NCI-H2171 (cell line): ENCODE data around the gene METTL23.
"Not testable (repeated sequence)": the region's sequence is repeated elsewhere in the genome, so short reads cannot be mapped to it uniquely, and the experiment has no call there.

Experiments
- DNase-seq: peaks from one replicate; lab custom pipeline; 2025; lab: John Stamatoyannopoulos, UW

The METTL23 gene

DNA sequence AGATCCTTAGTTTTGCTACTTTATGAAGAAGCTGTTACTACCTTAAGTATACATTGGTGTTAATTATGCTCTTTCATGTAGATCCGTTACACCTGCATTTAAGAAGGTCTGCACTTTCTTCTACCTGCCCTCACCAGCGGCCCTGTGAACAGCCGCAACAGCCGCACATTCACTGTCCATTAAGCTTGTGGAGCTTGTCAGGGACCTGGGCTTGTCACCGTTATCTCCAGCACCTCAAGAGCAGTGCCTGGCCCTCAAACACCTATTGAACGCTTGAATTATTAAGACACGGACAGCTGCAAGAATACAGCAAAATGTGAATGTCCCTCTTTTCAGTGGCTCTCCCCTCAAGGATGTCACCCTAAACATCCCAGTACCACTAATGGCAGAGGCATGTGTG lies 12.9 kb upstream of the METTL23 start:
- no peak for DNase-seq

DNA sequence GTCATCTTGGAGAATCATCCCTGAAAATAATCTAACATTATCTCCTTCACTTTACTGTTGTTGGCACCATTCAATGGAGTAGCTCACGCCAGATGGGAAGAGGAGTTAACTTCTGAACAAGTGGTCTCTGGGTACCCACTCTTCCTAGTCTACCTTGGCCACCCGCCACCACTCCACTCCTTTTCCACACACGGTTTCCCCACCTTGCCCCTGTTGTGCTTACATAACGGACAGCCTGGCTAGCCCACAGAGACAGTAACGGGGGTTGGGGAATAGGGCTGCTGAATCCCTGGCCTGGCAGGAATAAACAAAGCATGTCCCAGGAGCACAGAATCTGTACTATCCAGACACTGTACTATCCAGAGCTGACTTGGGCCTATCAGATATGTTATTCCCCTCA lies 12.3 kb upstream of the METTL23 start:
- DNase-seq = no peak

DNA sequence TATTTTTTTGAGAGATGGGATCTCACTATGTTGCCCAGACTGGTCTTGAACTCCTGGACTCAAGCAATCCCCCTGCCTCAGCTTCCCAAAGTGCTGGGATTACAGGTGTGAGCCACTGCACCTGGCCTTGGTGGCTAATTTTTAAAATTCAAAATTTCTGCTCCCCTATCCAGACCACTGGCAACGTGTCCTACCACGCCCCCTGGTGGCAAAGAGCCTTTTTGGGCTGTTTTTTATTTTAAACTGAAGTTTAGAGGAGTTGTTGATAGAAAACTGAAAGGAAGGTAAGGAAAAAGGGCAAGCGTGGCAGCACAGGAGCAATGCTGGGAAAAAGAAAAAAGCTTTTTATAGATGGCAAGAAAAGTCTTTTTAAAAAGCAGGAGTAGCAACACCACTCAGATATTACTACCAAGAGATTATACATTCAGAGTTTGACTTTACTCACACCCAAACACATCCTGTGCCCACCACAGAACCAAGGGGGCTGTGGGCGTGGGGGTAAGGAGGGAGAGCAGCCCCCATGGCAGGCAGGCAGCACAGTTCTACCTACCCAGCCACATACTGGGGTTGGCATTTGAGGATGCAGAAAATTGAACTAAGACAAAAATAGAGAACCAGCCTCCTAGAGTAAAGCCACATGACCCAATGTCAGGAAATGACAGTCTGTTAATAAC lies 11.7 kb upstream of the METTL23 start:
- peak; percentile 28 for DNase-seq

DNA sequence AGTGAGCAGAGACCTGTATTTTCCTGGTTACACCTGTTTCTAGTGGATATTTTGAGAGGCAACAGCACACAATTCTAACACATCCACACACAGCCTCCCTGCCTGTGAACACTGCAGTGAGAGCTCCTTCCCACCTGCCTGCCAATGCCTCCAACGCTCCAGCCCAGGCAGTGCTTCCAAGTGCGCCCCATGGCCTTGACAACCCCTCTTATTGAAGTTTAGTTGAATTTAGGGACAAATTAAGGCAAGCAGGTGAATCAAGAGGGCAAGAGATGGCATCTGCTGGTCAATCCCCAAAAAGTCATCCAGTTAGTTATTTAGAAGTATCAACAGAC lies 11.2 kb upstream of the METTL23 start:
- DNase-seq = no peak

DNA sequence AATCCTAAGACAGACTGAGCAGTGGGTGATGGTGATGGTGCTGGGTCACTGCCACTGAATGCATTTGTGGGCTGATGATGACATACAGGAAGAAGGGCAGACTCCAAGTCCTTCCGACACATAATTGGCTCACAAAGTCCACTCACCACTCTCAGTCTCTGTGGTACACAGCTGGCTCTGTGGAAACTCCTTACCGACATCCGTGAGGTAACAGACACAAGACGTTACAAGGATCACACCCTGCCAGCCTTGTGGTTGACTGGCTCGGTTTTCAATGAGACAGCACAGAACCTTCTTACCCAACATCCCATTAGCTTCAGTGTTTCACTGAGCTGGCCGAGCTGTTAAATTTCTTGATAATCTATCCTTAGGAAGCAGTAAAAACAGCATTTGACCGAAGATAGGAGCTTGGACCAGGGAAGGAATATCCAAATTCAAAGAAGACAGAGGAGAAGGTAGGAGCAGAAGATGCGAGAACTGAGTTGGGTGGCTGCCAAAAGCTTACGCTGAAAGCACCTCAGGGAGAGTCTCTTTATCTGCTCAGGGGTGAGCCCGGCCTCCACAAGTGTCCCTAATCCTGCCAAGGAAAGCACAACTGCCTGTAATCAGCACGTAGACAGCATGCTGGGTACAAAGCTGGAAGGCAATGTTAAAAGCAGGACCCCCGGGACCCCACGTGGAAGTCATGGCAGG lies 10.3 kb upstream of the METTL23 start:
- no peak for DNase-seq

DNA sequence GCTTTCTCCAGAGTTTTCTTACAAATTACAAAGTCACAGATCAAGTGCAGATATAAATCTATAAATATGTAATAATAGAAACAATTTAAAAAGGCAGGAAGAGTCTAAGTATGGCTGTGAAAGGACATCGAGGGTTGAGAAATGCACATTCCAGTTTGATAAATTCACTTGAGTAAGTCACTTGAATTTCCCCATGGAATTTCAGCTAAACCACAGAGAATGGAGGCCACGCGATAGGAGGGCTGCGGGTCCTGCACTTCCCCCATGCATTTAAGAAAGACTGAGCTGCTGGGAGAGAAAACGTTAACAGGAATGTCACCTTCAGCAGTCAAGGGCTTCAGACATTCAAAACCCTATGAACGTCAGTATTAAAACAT lies 9.8 kb upstream of the METTL23 start:
- no peak for DNase-seq

DNA sequence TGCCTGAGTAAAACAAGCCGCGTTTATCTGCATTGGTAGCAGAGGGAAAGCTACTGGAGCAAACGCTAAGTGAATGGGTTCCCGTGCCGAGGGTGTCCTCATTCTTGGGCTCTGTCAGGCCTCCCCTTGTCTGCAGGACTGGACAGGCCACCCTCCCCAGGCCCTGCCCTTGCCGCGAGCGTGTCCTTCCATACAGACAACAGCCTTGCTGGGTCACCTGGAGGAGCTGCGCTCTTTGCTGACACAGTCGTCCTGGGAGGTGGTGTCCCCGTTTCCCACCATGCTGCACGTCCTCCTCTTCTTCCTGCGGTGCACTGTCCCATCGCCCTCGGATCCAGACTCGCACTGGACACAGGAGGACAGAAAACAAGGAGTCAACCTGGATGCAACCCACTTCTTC lies 8.1 kb upstream of the METTL23 start:
- no peak for DNase-seq

DNA sequence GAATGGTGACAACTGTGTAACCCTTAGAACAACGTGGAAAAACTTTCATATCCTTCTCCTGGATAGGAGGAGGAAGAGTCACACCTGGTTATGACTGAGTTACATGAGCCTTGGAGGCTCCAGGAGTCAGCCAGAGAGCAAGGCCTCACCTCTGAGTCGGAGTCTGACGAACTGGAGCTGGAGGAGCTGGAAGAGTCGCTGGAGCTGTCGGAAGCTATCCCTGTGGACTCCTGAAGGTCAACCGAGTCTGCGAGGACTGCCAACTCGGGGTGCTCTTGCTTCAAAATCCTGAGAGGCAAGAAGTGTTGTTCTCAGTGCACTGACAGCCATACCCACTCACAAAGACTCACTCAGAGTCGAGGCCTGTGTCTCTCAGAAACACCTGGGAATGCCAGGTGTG lies 6.4 kb upstream of the METTL23 start:
- no peak for DNase-seq

DNA sequence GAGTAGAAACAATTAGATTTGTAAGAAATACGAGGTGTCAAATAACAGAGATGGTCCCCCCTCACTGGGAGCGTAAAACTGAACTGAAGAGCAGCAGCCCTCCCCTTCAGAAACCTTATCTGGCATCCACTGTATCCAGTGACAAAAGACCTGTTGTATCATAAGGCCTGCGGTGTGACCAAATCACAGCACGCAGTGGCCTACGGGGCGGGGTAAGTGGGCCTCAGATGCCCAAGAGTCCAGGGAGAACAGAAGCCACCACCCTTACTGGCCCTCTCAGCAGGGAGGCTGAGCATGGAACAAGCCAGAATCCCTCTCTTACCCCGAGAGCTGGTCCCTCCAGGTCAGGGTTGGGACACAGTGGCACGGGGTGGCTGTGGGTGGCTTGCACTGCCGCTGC lies 5.7 kb upstream of the METTL23 start:
- no peak for DNase-seq

DNA sequence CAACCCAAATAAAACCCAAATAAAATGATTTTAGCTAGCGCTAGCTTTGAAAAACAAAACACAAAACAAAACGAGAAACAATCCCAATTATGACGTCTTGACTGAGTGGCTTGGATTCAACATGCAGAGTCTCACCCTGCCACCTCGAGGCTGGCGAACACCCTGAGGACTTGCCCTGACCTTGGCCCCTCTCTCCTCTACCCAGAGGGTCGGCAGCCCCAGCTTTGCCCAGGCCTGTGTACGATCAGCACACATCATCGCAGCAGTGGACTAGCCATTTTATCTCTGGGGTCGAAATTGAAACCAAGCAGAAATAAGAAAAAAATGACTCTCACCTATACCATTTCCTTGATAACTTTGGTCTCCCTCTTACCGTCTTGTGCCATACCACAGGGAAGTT lies 5.2 kb upstream of the METTL23 start:
- DNase-seq = no peak

DNA sequence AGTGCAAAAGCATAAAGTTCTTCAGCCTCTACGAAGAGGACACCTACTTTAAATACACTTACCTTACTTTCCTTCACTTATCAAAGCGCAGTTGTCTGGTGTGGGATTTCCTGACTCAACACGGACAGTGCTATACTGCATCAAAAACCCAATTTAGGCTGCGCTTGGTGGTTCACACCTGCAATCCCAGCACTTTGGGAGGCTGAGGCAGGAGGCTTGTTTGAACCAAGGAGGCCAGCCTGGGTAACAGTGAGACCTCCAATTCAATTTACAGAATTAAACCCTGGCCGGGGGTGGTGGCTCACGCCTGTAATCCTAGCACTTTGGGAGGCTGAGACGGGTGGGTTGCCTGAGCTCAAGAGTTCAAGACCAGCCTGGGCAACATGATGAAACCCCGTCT lies 4.4 kb upstream of the METTL23 start:
- no peak for DNase-seq

DNA sequence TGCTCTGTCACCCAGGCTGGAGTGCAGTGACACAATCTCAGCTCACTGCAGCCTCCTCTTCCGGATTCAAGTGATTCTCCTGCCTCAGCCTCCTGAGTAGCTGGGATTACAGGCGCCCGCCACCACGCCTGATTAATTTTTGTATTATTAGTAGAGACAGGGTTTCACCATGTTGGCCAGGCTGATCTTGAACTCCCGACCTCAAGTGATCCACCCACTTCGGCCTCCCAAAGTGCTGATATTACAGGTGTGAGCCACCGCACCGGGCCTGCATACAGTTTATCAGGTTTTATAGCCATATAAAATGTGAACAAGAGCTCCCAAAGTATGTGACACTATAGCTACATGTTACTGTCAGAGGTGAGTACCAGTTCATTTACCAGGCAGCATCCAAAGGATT lies 3.7 kb upstream of the METTL23 start:
- DNase-seq = not testable (repeated sequence)

DNA sequence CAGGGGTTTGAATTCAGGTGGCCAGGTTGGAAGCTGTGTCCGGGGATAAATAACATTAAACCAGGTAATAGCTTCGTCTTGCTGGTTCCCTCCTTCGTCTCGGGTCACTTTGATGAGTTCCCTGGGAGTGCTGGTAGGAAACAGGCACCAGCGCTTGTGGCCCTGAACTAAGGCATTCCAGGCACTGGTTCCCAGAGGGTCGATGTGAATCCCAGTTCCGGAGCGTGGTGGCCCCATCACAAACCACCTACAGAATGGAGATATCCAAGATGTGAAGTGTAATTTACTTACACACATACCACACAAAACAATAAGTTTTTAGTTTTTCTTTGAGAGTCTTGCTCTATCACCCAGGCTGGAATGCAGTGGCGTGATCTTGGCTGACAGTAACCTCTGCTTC lies 2.8 kb upstream of the METTL23 start:
- DNase-seq = no peak

DNA sequence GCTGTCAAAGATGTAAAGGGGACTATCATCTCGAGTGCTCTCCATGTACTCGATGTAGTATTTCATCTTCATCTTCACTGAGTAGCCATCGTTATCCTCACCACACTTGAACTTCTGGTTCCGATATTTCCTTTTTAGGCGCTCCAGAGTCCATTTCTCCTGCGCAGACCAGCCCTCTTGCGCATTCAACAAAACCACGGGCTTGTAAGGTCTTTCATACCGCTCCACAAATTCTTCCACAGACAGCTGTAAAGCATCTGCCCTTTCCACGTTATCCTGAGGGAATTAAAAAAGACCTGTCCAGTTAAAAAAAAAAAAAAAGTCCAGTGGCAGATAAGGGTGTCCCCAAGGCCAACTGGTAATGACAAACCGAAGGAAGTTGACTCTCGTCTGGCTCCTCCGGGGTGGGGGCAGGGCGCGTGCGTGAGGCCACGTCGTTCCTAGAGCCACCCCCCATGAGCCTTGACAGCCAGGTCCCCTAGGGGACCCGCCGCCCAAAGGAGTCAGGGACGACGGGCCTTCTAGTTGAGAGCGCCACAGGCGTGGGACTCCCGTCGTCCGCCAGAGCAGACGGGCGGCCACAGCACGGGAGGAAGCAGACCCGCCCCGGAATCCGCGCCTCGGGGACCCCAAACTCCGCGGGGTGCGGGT lies 934 bp upstream of the METTL23 start:
- DNase-seq = no peak

DNA sequence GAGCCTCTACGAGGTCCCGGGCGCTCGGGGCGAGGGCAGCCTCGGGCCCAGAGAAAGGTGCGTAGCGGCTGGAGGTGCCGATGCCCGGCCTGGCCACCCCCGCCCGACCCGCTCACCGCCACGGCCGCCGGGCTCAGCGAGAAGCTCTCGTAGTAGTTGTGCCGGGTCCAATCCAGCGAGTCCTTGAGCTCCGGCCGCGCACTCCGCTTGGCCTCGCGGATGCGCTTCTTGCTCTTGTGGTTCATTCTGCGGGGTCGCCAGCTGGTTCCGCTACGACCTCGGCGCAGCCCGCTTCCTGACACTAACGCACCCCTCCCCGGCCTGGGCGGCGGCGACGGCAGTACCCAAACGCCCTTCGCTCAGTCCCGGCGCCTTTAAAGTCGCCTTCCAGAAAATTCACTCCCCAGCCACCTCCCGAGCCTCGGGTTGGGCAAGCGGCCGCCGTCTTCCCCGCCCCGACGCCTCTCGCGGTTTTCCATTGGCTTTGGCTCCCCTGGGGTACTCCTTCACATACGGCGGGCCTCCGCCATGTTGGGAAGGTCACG lies 336 bp upstream of the METTL23 start, which contains the start of gene JMJD6:
JMJD6 (minus strand) TSS at position 376 of the 545 bp plus-strand sequence; CDS start at position 245, 131 bp downstream.
- peak; percentile 96 for DNase-seq

DNA sequence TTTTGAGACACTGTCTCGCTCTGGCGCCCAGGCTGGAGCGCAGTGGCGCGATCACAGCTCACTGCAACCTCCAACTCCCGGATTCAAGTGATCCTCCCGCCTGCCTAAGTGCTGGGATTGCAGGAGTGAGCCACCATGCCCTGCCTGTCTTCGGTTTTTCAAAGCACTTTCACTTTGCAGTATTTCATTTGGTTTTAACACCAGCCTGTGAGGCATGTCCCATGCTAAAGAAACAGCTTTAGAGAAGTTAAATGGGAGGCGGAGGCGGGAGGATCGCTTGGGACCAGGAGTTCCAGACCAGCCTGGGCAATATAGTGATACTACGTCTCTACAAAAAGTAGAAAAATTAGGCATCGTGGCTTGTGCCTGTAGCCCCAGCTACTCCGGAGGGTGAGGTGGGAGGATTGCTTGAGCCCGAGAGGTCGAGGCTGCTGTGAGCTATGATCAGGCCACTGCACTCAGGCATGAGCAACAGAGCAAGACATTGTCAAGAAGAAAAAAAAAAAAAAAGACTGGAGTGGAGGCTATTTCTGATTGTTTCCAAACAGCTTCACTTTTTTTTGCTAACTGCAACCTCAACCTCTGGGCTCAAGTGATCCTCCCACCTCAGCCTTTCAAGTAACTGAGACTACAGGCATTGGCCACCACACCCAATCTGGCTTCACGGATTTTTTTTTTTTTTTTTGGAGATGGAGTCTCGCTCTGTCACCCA lies 1.3 kb downstream of the METTL23 start:
- DNase-seq = no peak

DNA sequence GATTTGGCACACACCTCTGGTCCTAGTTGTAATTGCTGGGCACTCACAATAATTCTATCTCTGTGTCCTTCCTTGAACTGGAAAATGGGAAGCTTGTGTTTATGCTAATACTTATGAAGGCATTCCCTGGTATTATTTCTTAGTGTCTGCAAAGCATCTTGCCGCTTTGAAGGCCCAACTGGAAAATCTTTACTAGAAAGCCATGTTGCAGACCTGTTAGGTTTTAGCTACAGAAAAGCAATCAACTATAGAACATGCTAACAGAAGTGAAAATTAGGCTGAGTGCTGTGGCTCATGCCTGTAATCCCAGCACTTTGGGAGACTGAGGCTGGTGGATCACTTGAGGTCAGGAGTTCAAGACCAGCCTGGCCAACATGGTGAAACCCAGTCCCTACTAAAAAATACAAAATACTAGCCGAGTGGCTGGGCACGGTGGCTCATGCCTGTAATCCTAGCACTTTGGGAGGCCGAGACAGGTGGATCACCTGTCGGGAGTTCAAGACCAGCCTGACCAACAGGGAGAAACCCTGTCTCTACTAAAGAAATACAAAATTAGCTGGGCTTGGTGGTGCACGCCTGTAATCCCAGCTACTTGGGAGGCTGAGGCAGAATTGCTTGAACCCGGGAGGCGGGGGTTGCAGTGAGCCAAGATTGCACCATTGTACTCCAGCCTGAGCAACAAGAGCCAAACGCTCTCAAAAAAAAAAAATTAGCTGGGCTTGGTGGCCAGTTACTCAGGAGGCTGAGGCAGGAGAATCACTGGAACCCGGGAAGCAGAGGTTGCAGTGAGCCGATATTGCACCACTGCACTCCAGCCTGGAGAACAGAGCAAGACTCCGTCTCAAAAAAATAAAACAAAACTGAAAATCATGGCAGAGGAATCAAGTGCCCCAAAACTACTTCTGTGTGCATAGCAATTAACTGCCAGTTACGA lies 5.4 kb downstream of the METTL23 start:
- DNase-seq = not testable (repeated sequence)

DNA sequence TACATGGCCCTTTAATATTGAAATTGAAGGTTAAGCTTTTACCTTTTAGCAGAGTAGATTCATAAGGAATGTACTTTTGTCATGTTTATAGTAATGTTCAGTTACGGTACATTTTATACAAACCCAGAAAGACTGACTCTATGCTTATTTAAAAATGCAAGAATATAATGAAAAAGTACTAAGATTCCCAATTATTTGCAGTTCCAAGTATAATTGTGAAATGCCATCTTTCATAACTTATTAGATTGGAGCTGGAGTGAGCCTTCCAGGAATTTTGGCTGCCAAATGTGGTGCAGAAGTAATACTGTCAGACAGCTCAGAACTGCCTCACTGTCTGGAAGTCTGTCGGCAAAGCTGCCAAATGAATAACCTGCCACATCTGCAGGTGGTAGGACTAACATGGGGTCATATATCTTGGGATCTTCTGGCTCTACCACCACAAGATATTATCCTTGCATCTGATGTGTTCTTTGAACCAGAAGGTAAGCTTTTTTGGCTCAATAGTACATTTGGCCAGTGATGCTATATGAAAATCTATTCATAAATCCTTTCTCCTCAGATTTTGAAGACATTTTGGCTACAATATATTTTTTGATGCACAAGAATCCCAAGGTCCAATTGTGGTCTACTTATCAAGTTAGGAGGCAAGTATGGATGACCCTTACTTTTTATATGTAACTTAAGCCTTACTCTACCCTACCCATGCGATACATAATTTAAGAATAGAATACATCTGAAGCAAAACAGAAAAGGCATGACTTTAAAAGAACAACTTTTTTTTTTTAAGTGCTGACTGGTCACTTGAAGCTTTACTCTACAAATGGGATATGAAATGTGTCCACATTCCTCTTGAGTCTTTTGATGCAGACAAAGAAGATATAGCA lies 6.3 kb downstream of the METTL23 start:
- no peak for DNase-seq

DNA sequence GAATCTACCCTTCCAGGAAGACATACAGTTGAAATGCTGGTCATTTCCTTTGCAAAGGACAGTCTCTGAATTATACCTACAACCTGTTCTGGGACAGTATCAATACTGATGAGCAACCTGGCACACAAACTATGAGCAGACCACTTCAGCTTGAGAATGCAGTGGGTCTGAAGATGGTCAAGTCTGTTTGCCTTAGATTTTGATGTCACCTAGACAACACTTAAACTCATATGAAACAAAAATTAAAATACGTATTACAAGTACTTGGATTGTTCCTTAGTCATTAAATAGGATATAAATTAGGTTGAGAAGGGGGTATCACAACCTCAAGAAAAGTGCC lies 6.9 kb downstream of the METTL23 start:
- no peak for DNase-seq

DNA sequence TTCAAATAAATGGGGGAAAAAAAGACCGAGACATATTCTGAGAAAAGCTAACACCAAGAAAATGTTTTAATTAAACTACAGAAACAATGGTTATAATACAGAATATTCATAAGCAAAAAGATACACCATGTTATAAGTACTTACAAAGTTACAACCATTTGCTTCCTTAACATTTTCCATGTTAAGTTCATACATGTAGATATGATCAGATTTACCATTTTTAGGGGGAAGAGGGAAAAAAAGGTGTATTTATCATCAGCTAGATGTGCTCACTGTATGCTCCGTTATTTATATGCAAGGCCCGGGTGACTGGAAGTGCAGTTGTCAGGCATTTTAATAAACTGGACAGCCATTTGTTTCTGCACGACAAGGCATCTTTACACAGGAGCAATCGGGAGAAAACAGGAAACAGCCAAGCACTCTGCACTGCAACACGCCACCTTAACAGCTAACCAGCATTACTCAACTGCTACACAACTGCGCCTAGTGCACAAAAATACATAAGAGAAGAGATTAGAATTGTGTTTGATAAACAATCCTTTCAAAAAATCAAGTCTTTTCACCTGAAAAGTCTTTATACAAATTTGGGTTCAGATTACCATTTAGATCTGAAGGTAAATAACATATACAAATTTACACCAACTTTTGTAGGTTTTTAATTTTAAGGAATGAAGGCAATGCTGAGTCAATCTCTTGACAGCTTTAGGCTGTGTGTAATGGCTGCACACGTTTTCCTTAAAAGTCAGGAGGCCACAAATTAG lies 7.6 kb downstream of the METTL23 start:
- no peak for DNase-seq
